ENCODE results near the gene ARHGEF40.

ARHGEF40 gene

GRCh38 chr14:21060614-21061346 is 9.3 kb upstream of the ARHGEF40 start:
- no peak for DNase-seq

GRCh38 chr14:21061347-21061668 is 8.8 kb upstream of the ARHGEF40 start:
- no peak for DNase-seq

- DNase-seq = no peak
Observed at GRCh38 chr14:21063479-21063878, 6.6 kb upstream of the ARHGEF40 start.

GRCh38 chr14:21066882-21067502 is 3.1 kb upstream of the ARHGEF40 start:
- DNase-seq = no peak

- DNase-seq = peak; percentile 49
Observed at GRCh38 chr14:21068521-21069387, 1.4 kb upstream of the ARHGEF40 start.

- DNase-seq = no peak
Observed at GRCh38 chr14:21069388-21070082, 569 bp upstream of the ARHGEF40 start.

- peak; percentile 22 for DNase-seq
Observed at GRCh38 chr14:21070610-21071224, 613 bp downstream of the ARHGEF40 start.

GRCh38 chr14:21071225-21072030 is 1.3 kb downstream of the ARHGEF40 start:
- DNase-seq = peak; percentile 17

GRCh38 chr14:21072031-21072473 is 1.9 kb downstream of the ARHGEF40 start:
- no peak for DNase-seq

- no peak for DNase-seq
Observed at GRCh38 chr14:21072781-21073339, 2.8 kb downstream of the ARHGEF40 start.

- DNase-seq = no peak
Observed at GRCh38 chr14:21073921-21074320, 3.8 kb downstream of the ARHGEF40 start.

GRCh38 chr14:21074398-21075272 is 4.5 kb downstream of the ARHGEF40 start:
- DNase-seq = no peak

GRCh38 chr14:21075719-21076437 is 5.8 kb downstream of the ARHGEF40 start:
- no peak for DNase-seq

- no peak for DNase-seq
Observed at GRCh38 chr14:21077672-21078071, 7.6 kb downstream of the ARHGEF40 start.

- DNase-seq = no peak
Observed at GRCh38 chr14:21078287-21078686, 8.2 kb downstream of the ARHGEF40 start.

- no peak for DNase-seq
Observed at GRCh38 chr14:21078726-21079125, 8.6 kb downstream of the ARHGEF40 start.

GRCh38 chr14:21081521-21082142 is 11.5 kb downstream of the ARHGEF40 start:
- DNase-seq = no peak

GRCh38 chr14:21083565-21084325 is 13.6 kb downstream of the ARHGEF40 start:
- no peak for DNase-seq
